ENCODE data around the gene SLC16A3. TPM values are rescaled to one million over a fixed set of nuclear protein-coding genes. Genes with fewer than 3 reads are reported as not detected.

The SLC16A3 gene
- total and polyA plus RNA-seq, 2 of the 8 experiments (the other 6 are each of a cell fraction or from before 2014, with no cell fraction given) = 3.8 to 8.7 TPM

- TF ChIP-seq ATF3 (IDR thresholded peaks at IDR 0.05; ENCODE audit: insufficient read depth, low read depth, low read length) = no peak
- no peak for TF ChIP-seq RNF2 (IDR thresholded peaks at IDR 0.05; ENCODE audit: borderline replicate concordance, low read depth, low read length, missing control alignments, poor library complexity, severe bottlenecking)
- TF ChIP-seq RFX5 (IDR thresholded peaks at IDR 0.05; ENCODE audit: borderline replicate concordance, low read depth, low read length) = no peak
- no peak for TF ChIP-seq KDM1A (IDR thresholded peaks at IDR 0.05; ENCODE audit: borderline replicate concordance, low read length)
- TF ChIP-seq CHD2 (IDR thresholded peaks at IDR 0.05; ENCODE audit: low read length) = no peak
- no peak for TF ChIP-seq SUZ12 (IDR thresholded peaks at IDR 0.05; ENCODE audit: low read length)
- TF ChIP-seq MAFK (IDR thresholded peaks at IDR 0.05; ENCODE audit: low read depth, low read length) = no peak
- no peak for TF ChIP-seq RBBP5 (IDR thresholded peaks at IDR 0.05; ENCODE audit: borderline replicate concordance, low read depth, low read length)
Observed at GRCh38 chr17:82187500-82187899, 41.3 kb upstream of the SLC16A3 start (continued).

All from H1 (cell line).